ENCODE measurements around the gene TNKS2.

The TNKS2 gene

DNA sequence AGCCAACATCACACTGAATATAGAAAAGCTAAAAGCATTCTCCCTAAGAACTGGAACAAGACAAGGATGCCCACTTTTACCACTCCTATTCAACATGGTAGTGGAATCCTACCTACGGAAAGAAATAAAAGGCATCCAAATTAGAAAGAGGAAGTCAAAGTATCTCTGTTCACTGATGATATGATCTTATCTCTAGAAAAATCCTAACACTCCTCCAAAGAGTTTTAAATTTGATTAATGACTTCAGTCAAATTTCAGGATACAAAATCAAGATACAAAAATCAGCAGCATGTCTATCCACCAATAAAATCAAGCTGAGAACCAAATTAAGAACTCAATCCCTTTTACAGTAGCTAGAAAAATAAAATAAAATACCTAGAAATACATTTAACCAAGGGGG, 35.3 kb upstream of the TNKS2 start:
- in situ Hi-C loops (cut with HindIII; ENCODE audit: low pct_ligation_motif_present, low sequenced_read_pairs): no loop called here
- H3K36me3 ChIP-seq (replicated peaks): no peaks in the 10 kb centered on the region
- no peak overlapping the region for H3K4me3 ChIP-seq (ENCODE audit: low read depth, low read length)
- H3K27me3 ChIP-seq (replicated peaks): no peaks in the 10 kb centered on the region
- TF ChIP-seq, protein P1, sequence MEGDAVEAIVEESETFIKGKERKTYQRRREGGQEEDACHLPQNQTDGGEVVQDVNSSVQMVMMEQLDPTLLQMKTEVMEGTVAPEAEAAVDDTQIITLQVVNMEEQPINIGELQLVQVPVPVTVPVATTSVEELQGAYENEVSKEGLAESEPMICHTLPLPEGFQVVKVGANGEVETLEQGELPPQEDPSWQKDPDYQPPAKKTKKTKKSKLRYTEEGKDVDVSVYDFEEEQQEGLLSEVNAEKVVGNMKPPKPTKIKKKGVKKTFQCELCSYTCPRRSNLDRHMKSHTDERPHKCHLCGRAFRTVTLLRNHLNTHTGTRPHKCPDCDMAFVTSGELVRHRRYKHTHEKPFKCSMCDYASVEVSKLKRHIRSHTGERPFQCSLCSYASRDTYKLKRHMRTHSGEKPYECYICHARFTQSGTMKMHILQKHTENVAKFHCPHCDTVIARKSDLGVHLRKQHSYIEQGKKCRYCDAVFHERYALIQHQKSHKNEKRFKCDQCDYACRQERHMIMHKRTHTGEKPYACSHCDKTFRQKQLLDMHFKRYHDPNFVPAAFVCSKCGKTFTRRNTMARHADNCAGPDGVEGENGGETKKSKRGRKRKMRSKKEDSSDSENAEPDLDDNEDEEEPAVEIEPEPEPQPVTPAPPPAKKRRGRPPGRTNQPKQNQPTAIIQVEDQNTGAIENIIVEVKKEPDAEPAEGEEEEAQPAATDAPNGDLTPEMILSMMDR (IDR thresholded peaks at IDR 0.05; ENCODE audit: low read depth, low read length, missing control alignments): no peak
- DNase-seq: no peak
- H3K27ac ChIP-seq: no peak overlapping the region

DNA sequence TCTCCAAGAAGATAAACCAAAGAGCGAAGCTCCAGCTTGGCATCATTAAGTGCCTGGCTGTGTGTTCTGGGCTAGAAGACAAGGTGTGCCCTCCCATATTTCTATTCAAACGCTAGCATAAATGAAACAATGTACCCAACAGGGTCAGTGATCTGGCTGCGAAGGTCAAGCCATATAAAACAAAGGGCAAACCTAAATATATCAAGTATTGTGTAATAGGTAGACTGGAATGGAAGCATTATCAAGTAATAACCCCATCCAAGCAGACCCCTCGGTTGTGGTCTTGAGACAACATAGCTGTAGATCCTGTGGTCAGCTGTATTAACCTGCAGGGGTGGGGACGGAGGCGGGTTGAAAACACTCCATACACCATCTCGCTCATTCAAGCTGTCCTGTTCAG, 31.6 kb upstream of the TNKS2 start:
- Histone ChIP-seq H3K27me3 (replicated peaks) (no peaks in the 10 kb centered on the region), H3K27ac (no peak overlapping the region), H3K4me3 (ENCODE audit: low read depth, low read length) (no peak overlapping the region), H3K36me3 (replicated peaks) (no peaks in the 10 kb centered on the region)
- no peak for DNase-seq
- TF ChIP-seq, protein P1 (IDR thresholded peaks at IDR 0.05; ENCODE audit: low read depth, low read length, missing control alignments): no peak
- in situ Hi-C loops (cut with HindIII; ENCODE audit: low pct_ligation_motif_present, low sequenced_read_pairs): no loop called here

DNA sequence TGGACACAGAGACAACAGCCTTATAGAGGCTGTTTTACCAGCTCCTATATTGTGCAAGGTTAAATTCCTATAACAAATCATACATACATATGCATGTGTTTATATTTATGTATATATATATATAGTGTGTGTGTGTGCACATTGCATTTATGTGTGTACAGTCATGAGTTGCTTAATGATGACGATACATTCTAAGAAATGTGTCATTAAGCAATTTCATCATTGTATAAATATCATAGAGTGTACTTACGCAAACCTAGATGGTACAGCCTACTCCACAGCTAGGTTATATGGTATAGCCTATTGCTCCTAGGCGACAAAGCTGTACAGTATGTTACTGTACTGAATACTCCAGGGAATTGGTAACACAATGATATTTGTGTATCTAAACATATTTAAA, 30.1 kb upstream of the TNKS2 start:
- no peak for DNase-seq
- Histone ChIP-seq H3K27me3 (replicated peaks) (no peaks in the 10 kb centered on the region), H3K36me3 (replicated peaks) (no peaks in the 10 kb centered on the region), H3K27ac (no peak overlapping the region), H3K4me3 (ENCODE audit: low read depth, low read length) (no peak overlapping the region)
- TF ChIP-seq, protein P1 (IDR thresholded peaks at IDR 0.05; ENCODE audit: low read depth, low read length, missing control alignments): no peak
- in situ Hi-C loops (cut with HindIII; ENCODE audit: low pct_ligation_motif_present, low sequenced_read_pairs): no loop called here

DNA sequence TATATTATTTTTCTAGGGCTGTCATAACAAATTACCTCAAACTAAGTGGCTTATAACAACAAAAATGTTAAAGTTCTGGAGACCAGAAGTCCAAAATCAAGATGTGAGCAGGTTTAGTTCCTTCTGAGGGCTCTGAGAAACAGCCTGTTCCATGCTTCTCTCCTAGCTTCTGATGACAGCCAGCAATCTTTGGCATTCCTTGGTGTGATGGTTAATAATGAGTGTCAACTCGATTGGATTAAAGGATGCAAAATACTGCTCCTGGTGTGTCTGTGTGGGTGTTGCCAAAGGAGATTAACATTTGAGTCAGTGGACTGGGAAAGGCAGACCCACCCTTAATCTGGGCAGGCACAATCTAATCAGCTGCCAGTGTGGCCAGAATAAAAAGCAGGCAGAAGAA, 26.3 kb upstream of the TNKS2 start:
- Histone ChIP-seq H3K27ac (no peak overlapping the region), H3K4me3 (ENCODE audit: low read depth, low read length) (no peak overlapping the region), H3K36me3 (replicated peaks) (no peaks in the 10 kb centered on the region), H3K27me3 (replicated peaks) (no peaks in the 10 kb centered on the region)
- DNase-seq: no peak
- TF ChIP-seq, protein P1 (IDR thresholded peaks at IDR 0.05; ENCODE audit: low read depth, low read length, missing control alignments): no peak
- in situ Hi-C loops (cut with HindIII; ENCODE audit: low pct_ligation_motif_present, low sequenced_read_pairs): no loop called here

DNA sequence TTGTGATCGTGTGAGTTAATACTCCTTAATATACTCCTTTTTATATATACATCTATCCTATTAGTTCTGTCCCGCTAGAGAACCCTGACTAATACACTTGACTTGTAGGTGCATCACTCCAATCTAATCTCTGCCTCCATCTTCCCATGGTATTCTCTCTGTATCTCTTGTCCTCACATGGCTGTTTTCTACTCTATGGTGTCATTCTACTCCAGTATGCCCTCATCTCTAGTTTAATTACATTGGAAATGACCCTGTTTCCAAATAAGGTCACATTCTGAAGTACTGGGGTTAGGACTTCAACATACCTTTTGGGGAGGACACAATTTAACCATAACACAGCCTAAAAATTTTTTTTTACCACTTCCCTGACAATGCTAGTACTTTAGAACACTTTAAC, 25.8 kb upstream of the TNKS2 start:
- H3K4me3 ChIP-seq (ENCODE audit: low read depth, low read length): no peak overlapping the region
- in situ Hi-C loops (cut with HindIII; ENCODE audit: low pct_ligation_motif_present, low sequenced_read_pairs): no loop called here
- no peak for DNase-seq
- TF ChIP-seq, protein P1 (IDR thresholded peaks at IDR 0.05; ENCODE audit: low read depth, low read length, missing control alignments): no peak
- no peaks in the 10 kb centered on the region for H3K36me3 ChIP-seq (replicated peaks)
- H3K27me3 ChIP-seq (replicated peaks): no peaks in the 10 kb centered on the region
- H3K27ac ChIP-seq: no peak overlapping the region

DNA sequence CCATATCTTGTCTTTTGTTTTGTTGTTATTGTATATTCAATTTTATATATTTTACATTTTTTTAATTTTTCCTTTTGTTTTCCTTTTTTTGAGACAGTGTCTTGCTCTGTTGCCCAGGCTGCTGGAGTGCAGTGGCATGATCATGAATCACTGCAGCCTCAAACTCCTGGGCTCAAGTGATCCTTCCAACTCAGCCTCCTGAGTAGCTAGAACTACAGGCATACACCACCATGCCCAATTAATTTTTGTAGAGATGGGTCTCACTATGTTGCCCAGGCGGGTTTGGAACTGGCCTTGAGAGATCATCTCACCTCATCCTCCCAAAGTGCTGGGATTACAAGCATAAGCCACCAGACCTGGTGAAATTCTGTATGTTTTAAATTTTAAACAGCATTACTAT, 25.4 kb upstream of the TNKS2 start:
- DNase-seq: no peak
- H3K27ac ChIP-seq: no peak overlapping the region
- in situ Hi-C loops (cut with HindIII; ENCODE audit: low pct_ligation_motif_present, low sequenced_read_pairs): no loop called here
- H3K4me3 ChIP-seq (ENCODE audit: low read depth, low read length): no peak overlapping the region
- no peaks in the 10 kb centered on the region for H3K27me3 ChIP-seq (replicated peaks)
- TF ChIP-seq, protein P1 (IDR thresholded peaks at IDR 0.05; ENCODE audit: low read depth, low read length, missing control alignments): no peak
- no peaks in the 10 kb centered on the region for H3K36me3 ChIP-seq (replicated peaks)
